Left ventricle myocardium inferior (tissue), 1 donor: ENCODE data around the gene RSKR. TPM values are rescaled to one million over a fixed set of nuclear protein-coding genes. Genes with fewer than 3 reads are reported as not detected.
A peak's percentile ranks its signal among the peaks of the same experiment; 100 is the strongest.

Experiments
- DNase-seq: peaks from one replicate; pipeline ENCODE4 v3.0.0-alpha.2; 2020
- H3K27ac ChIP-seq: fragments of 200-600 bp; replicated peaks from 2 replicates; pipeline ENCODE4 v1.8.0; 2021
- H3K27me3 ChIP-seq: fragments of 200-600 bp; 2 replicates; pipeline ENCODE4 v1.8.0; 2021; ENCODE audit warnings: low read depth
- H3K36me3 ChIP-seq: fragments of 200-600 bp; 2 replicates; pipeline ENCODE4 v1.8.0; 2021
- H3K4me1 ChIP-seq: fragments of 200-600 bp; 2 replicates; pipeline ENCODE4 v1.8.0; 2021
- H3K4me3 ChIP-seq: fragments of 200-600 bp; 2 replicates; pipeline ENCODE4 v1.8.0; 2021; ENCODE audit warnings: mild to moderate bottlenecking, moderate library complexity
- H3K9me3 ChIP-seq: fragments of 200-600 bp; replicated peaks from 2 replicates; pipeline ENCODE4 v1.8.0; 2021
- intact Hi-C: fragments of 100-400 bp; cut with micrococcal nuclease; formaldehyde crosslinking; loops from one replicate; pipeline ENCODE4 v1.11.0; 2022
- total RNA-seq: library from RNA; stranded (reverse); fragmentation: NEBNext Ultra II Directional; extraction: Animal tissue kit (Norgen Biotek cat#: 25700); gene quantifications from one replicate; pipeline ENCODE4 v1.2.1, GENCODE V29; 2021
- TF ChIP-seq, protein P1 (sequence below): fragments of 200-600 bp; IDR thresholded peaks from 2 replicates; pipeline ENCODE4 v1.8.0; 2021; ENCODE audit warnings: antibody characterized with exemption, mild to moderate bottlenecking, borderline replicate concordance
- donor health status: DM: no; HTN: yes; CAD: no; lungs with severe emphysema.

Gene RSKR
- total RNA-seq, 1 donor from 2014 or later: 6.7 TPM

DNA sequence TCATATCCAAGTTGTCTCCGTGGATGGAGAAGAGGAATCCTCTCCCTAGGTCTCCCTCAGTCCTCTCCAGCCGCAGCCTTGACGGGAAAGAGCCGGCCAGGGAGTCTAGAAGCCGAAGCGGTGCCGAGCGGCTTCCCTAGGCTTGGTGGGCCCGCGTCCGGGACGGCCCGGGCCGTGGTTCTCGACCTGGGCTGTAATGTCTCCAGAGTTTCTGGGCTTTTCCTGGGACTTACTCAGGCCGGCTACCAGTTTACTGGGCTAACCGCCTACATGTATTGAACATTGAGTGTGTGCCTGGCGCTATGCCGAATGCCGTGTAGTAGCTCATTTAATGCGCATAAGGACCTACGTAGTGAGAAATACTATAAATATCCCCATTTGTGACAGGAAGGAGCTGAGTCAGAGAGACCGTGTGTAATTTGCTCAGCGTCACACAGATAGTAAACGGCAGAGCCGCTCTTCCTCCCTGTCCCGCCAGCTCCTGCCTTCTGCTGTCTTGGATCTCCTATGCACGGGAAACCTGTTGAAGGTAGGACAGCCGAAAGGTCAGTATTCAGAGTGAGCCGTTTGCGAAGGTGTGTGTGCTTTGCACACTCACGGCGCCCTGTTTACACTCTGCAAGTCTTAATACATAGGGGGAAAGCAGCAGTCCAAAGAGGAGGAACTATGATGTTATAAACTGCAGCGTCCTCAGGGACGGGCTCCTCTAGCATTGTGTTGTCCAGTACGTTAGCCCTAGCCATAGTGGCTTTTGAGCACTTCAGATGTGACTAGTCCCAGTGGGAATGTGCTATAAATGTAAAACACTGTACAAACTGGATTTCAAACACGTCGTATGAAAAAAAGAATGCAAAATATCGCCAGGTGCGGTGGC, 14.4 kb downstream of the RSKR start:
- DNase-seq: peak; percentile 52
- peak overlapping the region; percentile 77 for H3K4me3 ChIP-seq
- intact Hi-C loops: no loop called here
- no peaks in the 10 kb centered on the region for H3K27me3 ChIP-seq
- no peaks in the 10 kb centered on the region for H3K36me3 ChIP-seq
- H3K27ac ChIP-seq: peak overlapping the region; percentile 88
- TF ChIP-seq, protein P1, sequence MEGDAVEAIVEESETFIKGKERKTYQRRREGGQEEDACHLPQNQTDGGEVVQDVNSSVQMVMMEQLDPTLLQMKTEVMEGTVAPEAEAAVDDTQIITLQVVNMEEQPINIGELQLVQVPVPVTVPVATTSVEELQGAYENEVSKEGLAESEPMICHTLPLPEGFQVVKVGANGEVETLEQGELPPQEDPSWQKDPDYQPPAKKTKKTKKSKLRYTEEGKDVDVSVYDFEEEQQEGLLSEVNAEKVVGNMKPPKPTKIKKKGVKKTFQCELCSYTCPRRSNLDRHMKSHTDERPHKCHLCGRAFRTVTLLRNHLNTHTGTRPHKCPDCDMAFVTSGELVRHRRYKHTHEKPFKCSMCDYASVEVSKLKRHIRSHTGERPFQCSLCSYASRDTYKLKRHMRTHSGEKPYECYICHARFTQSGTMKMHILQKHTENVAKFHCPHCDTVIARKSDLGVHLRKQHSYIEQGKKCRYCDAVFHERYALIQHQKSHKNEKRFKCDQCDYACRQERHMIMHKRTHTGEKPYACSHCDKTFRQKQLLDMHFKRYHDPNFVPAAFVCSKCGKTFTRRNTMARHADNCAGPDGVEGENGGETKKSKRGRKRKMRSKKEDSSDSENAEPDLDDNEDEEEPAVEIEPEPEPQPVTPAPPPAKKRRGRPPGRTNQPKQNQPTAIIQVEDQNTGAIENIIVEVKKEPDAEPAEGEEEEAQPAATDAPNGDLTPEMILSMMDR: no peak
- no peaks in the 10 kb centered on the region for H3K9me3 ChIP-seq
- peaks cover 19% of the 10 kb centered on the region for H3K4me1 ChIP-seq

DNA sequence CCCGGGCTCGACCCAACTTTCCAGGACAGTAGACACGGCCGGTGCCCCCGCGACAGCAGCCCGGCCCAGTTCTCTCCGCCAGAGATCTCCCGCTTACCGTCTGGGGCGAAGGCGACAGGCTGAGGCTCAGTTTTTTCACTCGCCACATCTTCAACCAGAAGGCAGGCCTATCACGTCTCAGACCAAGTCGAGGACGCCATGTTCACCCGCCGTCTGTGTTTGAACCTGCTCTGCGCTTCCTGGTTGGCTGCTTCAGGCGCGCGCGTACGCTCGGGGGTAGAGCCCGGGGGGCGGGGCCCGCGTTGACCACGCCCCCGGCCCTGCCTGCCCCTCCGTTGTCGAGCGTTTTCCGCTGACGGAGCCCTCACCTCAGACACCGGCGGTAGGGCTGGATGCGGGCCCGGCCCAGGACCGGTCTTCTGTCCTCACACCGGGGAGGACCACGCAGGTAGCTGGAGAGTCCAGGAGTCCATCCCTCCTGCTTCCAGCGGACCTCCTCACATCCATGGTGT, 15.1 kb downstream of the RSKR start, which contains the start of gene SPAG5:
SPAG5 (minus strand) TSS at position 227 of the 512 bp plus-strand sequence; CDS start at position 148, 79 bp downstream.
- Histone ChIP-seq H3K4me1 (peaks cover 19% of the 10 kb centered on the region), H3K4me3 (peak within 1 kb of the TSS; percentile 77), H3K27ac (peak within 1 kb of the TSS; percentile 88), H3K9me3 (no peaks in the 10 kb centered on the region), H3K27me3 (no peaks in the 10 kb centered on the region), H3K36me3 (no peaks in the 10 kb centered on the region)
- intact Hi-C loops: no loop called here
- TF ChIP-seq, protein P1: no peak
- DNase-seq: peak; percentile 93

DNA sequence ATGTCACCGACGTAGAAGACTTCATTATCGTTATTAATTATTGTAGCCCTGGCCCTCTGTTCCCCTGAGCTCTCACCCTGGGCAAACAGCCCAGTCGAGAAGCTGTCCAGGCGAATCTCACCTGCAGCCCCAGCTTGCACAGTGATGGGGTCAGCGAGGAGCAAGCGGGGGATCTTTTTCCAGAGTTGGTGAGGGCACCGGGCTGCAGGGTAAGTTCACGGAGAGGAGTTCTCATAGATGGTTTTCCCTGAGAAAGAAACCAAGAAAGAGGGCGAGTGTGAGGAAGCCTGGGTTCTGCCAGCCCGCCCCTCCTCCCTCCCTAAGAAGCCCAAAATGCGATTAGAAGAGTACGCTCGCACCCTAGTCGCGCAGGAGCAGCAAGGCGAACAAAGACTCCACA, 15.6 kb downstream of the RSKR start:
- peak overlapping the region; percentile 77 for H3K4me3 ChIP-seq
- DNase-seq: no peak
- H3K27me3 ChIP-seq: no peaks in the 10 kb centered on the region
- no peaks in the 10 kb centered on the region for H3K36me3 ChIP-seq
- TF ChIP-seq, protein P1: no peak
- H3K4me1 ChIP-seq: peaks cover 19% of the 10 kb centered on the region
- H3K27ac ChIP-seq: peak overlapping the region; percentile 88
- intact Hi-C loops: no loop called here
- no peaks in the 10 kb centered on the region for H3K9me3 ChIP-seq

DNA sequence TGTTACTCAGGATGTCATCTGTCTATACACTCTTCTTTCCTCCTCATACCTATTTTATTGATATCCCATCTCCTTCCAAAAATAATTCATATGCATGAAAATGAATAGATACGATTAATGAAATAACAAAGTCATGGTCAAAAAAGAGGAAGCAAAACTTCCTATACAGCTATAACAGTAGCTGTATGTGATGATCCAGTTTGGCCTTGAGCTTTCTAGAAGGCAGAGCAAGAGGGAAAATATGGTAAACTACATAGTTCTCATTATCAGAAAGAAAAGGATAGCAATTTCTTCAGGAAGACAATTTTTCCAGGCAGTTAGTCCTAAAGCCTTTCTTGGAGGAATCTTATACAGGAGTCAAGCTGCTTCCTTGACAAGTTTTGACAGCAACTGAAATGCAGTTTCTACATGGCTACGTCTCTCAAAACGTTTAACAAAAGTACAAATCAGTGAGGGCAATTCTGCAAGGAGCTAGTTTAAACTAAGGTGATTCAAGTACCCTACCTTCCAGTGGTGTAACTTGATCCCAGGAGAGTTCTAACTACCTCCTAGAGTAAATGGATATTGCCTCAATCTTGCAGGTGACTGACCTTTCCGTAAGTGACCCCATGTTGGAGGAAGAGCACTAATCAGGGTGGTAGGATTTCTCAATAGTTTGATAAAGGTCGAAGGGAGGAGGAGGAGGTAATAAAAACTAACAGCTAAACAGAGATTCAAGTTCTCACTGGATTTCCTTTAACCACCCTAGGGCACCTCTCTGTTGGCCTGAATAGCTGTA, 16.2 kb downstream of the RSKR start:
- intact Hi-C loops: no loop called here
- no peaks in the 10 kb centered on the region for H3K27me3 ChIP-seq
- DNase-seq: no peak
- H3K4me1 ChIP-seq: peaks cover 19% of the 10 kb centered on the region
- TF ChIP-seq, protein P1: no peak
- H3K4me3 ChIP-seq: peak overlapping the region; percentile 77
- H3K27ac ChIP-seq: no peak overlapping the region
- no peaks in the 10 kb centered on the region for H3K9me3 ChIP-seq
- H3K36me3 ChIP-seq: no peaks in the 10 kb centered on the region

DNA sequence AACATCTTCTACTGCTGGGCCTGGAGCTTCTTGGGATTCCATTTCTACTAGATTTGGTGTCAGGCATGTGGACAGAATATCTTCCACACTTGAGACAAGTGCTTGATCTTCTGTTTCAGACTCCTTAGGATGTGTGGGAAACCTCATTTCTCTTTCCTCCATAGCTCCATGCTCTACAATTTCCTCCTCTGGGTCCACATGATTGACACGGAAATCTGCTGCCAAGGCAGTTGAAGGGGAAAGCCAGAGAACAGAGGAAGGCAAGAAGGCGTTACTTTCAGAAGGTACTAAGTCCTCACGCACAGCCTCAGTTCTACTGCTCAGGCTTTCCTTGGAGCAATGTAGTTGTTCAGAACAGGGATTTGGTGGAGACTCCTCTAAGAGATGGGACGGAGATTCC, 21.7 kb downstream of the RSKR start:
- Histone ChIP-seq H3K9me3 (no peaks in the 10 kb centered on the region), H3K27me3 (no peaks in the 10 kb centered on the region), H3K27ac (no peak overlapping the region), H3K4me1 (no peaks in the 10 kb centered on the region), H3K4me3 (no peak overlapping the region), H3K36me3 (no peaks in the 10 kb centered on the region)
- TF ChIP-seq, protein P1: no peak
- DNase-seq: no peak
- intact Hi-C loops: no loop called here
